ENCODE measurements around the gene CHRDL2. TPM values are rescaled to one million over a fixed set of nuclear protein-coding genes. Genes with fewer than 3 reads are reported as not detected.
"Not testable (repeated sequence)": the region's sequence is repeated elsewhere in the genome, so short reads cannot be mapped to it uniquely, and the experiment has no call there.

The CHRDL2 gene
- total RNA-seq, 4 donors from 2014 or later, result 2.2 to 20.9 (median 4.0) TPM

DNA sequence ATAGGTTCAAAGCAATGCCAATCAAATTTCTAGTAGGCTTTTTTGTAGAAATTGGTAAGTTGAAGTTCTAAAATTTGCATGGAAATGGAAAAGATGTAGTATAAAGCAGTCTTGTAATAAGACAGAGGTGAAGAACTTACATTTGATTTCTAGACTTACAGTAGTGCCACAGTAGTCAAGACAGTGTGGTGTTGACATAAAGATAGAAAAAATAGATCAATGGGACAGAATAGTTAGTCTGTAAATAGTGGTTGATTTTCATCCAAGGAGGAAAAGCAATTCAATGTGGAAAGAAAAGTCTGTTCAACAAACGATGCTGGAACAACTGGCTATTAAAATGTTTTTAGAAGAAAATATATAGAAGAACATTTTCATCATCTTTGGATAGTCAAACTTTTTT is 67.9 kb downstream of the CHRDL2 start:
- H3K4me3 ChIP-seq, result no peak overlapping the region
- no peaks in the 10 kb centered on the region for H3K36me3 ChIP-seq
- WGBS, 2 donors (ENCODE audit: low coverage in 1 of 2), result 72 to 75% methylated on average over 1 of the region's 1 CpG
- H3K4me1 ChIP-seq, result no peaks in the 10 kb centered on the region
- intact Hi-C loops (cut with DNase I; ENCODE audit: low total_unique reads), result no loop called here
- no peak overlapping the region for H3K27ac ChIP-seq
- TF ChIP-seq EP300 (IDR thresholded peaks at IDR 0.05; ENCODE audit: low read depth), result no peak
- TF ChIP-seq POLR2AphosphoS5 (IDR thresholded peaks at IDR 0.05), result no peak
- TF ChIP-seq, protein P1, sequence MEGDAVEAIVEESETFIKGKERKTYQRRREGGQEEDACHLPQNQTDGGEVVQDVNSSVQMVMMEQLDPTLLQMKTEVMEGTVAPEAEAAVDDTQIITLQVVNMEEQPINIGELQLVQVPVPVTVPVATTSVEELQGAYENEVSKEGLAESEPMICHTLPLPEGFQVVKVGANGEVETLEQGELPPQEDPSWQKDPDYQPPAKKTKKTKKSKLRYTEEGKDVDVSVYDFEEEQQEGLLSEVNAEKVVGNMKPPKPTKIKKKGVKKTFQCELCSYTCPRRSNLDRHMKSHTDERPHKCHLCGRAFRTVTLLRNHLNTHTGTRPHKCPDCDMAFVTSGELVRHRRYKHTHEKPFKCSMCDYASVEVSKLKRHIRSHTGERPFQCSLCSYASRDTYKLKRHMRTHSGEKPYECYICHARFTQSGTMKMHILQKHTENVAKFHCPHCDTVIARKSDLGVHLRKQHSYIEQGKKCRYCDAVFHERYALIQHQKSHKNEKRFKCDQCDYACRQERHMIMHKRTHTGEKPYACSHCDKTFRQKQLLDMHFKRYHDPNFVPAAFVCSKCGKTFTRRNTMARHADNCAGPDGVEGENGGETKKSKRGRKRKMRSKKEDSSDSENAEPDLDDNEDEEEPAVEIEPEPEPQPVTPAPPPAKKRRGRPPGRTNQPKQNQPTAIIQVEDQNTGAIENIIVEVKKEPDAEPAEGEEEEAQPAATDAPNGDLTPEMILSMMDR (IDR thresholded peaks at IDR 0.05), result no peak
- TF ChIP-seq POLR2A (IDR thresholded peaks at IDR 0.05), result no peak
- H3K9me3 ChIP-seq, result no peaks in the 10 kb centered on the region
- no peaks in the 10 kb centered on the region for H3K27me3 ChIP-seq
- in situ Hi-C loops (cut with MboI; ENCODE audit: low pct_ligation_motif_present in 1 of 4, low pct_unique_long_range_greater_than_20kb in 1 of 4, low sequenced_read_pairs in 3 of 4), result no loop called here
- DNase-seq, result no peak

DNA sequence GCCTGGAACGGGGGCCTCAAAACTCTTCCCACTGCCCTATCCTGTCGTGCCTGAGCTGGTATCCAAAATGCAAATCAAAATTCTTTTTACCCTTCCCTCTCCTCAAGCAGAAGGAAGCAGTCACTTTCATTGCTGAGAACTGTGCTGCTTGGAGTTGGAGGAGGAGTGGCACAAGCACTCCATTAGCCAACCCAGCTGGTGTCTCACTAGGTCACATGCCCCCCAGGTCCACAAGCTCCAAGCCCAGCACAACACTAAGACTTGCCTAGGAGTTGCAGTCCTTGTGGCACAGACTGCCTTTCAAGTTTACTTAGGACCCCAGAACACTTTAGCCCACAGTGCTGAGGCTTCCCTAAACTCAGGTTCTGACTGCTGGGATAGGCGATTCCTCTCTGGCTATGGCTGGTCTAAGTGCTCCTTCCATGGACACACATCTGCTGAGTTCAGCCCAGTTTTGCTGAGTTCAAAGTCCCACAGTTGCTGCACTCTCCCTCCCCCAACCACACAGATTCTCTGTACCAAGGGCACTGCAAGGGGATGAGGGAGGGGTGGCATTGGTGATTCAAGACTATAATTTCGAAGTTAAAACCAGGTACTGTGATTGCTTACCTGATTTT is 68.6 kb downstream of the CHRDL2 start:
- intact Hi-C loops (cut with DNase I; ENCODE audit: low total_unique reads) (no loop called here), in situ Hi-C loops (cut with MboI; ENCODE audit: low pct_ligation_motif_present in 1 of 4, low pct_unique_long_range_greater_than_20kb in 1 of 4, low sequenced_read_pairs in 3 of 4) (no loop called here)
- Histone ChIP-seq H3K27ac (no peak overlapping the region), H3K27me3 (no peaks in the 10 kb centered on the region), H3K4me3 (no peak overlapping the region), H3K9me3 (no peaks in the 10 kb centered on the region), H3K36me3 (no peaks in the 10 kb centered on the region), H3K4me1 (no peaks in the 10 kb centered on the region)
- 97 to 100% methylated on average over 1 to 4 of the region's 4 CpGs for WGBS, 2 donors (ENCODE audit: low coverage in 1 of 2)
- DNase-seq, result no peak
- TF ChIP-seq, protein P1 (IDR thresholded peaks at IDR 0.05), result no peak
- TF ChIP-seq POLR2A (IDR thresholded peaks at IDR 0.05) (no peak), EP300 (IDR thresholded peaks at IDR 0.05; ENCODE audit: low read depth) (no peak), POLR2AphosphoS5 (IDR thresholded peaks at IDR 0.05) (no peak)

DNA sequence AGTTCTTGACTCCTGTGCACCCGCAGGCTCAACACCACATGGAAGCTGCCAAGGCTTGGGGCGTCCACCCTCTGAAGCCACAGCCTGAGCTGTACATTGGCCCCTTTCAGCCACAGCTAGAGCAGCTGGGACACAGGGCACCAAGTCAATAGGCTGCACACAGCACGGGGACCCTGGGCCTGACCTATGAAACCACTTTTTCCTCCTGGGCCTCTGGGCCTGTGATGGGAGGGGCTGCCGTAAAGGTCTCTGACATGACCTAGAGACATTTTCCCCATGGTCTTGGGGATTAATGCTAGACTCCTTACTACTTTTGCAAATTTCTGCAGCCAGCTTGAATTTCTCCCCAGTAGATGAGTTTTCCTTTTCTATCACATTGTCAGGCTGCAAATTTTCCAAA is 72.1 kb downstream of the CHRDL2 start:
- H3K36me3 ChIP-seq; intact Hi-C loops (cut with DNase I; ENCODE audit: low total_unique reads); H3K4me3 ChIP-seq; H3K4me1 ChIP-seq; H3K27me3 ChIP-seq; H3K27ac ChIP-seq; H3K9me3 ChIP-seq; DNase-seq; in situ Hi-C loops (cut with MboI; ENCODE audit: low pct_ligation_motif_present in 1 of 4, low pct_unique_long_range_greater_than_20kb in 1 of 4, low sequenced_read_pairs in 3 of 4): not testable (repeated sequence)
- 70 to 80% methylated on average over 1 to 4 of the region's 4 CpGs for WGBS, 2 donors (ENCODE audit: low coverage in 1 of 2)

DNA sequence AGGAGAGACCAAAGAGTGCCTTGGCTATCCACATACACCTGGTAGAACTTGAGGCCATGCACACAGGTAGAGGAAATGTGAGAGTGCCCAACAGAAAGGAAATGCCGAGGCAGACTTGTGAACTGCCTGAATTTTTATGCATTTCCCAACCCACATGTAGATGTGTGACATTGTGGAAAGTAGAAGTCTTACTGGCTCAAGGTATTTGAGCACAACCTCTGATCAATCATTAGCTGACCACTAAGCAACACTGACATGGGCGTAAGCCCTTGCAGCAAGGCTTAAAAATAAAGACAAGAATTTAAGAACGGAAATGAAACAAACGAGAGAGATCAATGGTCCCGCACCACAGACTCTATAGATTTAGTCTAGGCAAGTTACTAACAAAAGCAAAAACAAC is 76.2 kb downstream of the CHRDL2 start:
- Histone ChIP-seq H3K4me3 (no peak overlapping the region), H3K9me3 (no peaks in the 10 kb centered on the region), H3K4me1 (peaks cover 0 to 12% (median 4%) of the 10 kb centered on the region in 4 donors), H3K36me3 (no peaks in the 10 kb centered on the region), H3K27me3 (no peaks in the 10 kb centered on the region), H3K27ac (no peak overlapping the region)
- in situ Hi-C loops (cut with MboI; ENCODE audit: low pct_ligation_motif_present in 1 of 4, low pct_unique_long_range_greater_than_20kb in 1 of 4, low sequenced_read_pairs in 3 of 4) (no loop called here), intact Hi-C loops (cut with DNase I; ENCODE audit: low total_unique reads) (no loop called here)
- no peak for DNase-seq
- no peak for TF ChIP-seq POLR2A (IDR thresholded peaks at IDR 0.05)
- TF ChIP-seq EP300 (IDR thresholded peaks at IDR 0.05; ENCODE audit: low read depth), result no peak
- TF ChIP-seq, protein P1 (IDR thresholded peaks at IDR 0.05), result no peak
- no peak for TF ChIP-seq POLR2AphosphoS5 (IDR thresholded peaks at IDR 0.05)
- WGBS, 2 donors (ENCODE audit: low coverage in 1 of 2), result 94 to 97% methylated on average over 5 of the region's 5 CpGs

DNA sequence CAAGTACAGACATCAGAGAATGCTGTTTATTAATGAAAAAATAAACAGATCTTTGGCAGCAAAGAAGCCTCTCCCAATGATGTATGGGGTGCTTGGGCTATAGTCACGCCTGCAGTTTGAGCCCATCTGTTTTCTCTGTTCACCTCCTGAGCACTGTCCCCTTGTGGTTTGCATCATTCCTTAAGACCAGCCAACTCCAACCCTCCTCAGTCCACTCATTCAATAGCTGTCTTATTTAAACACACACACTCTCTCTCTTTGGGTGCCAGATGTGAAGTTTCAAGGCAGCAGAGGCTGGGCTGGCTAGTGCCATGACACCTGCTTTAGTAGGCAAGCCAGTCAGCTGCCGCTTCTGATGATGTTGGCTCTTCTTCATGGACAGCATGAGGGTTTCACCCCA is 80.7 kb downstream of the CHRDL2 start:
- Histone ChIP-seq H3K9me3 (no peaks in the 10 kb centered on the region), H3K4me1 (peaks cover 0 to 19% (median 7%) of the 10 kb centered on the region in 4 donors), H3K4me3 (no peak overlapping the region), H3K27ac (peak overlapping the region in 3 of 4 donors; percentile 15 to 49 (median 46)), H3K36me3 (no peaks in the 10 kb centered on the region), H3K27me3 (no peaks in the 10 kb centered on the region)
- no peak for DNase-seq
- intact Hi-C loops (cut with DNase I; ENCODE audit: low total_unique reads) (no loop called here), in situ Hi-C loops (cut with MboI; ENCODE audit: low pct_ligation_motif_present in 1 of 4, low pct_unique_long_range_greater_than_20kb in 1 of 4, low sequenced_read_pairs in 3 of 4) (no loop called here)
- WGBS, 2 donors (ENCODE audit: low coverage in 1 of 2), result 66 to 67% methylated on average over 2 of the region's 2 CpGs
- TF ChIP-seq POLR2AphosphoS5 (IDR thresholded peaks at IDR 0.05), result peak in 2 of 3 donors; percentile 34 to 57
- no peak for TF ChIP-seq EP300 (IDR thresholded peaks at IDR 0.05; ENCODE audit: low read depth)
- no peak for TF ChIP-seq POLR2A (IDR thresholded peaks at IDR 0.05)
